ENCODE data around the gene TBC1D19. TPM values are rescaled to one million over a fixed set of nuclear protein-coding genes. Genes with fewer than 3 reads are reported as not detected.
A peak's percentile ranks its signal among the peaks of the same experiment; 100 is the strongest.
"Not testable (repeated sequence)": the region's sequence is repeated elsewhere in the genome, so short reads cannot be mapped to it uniquely, and the experiment has no call there.

The TBC1D19 gene
- total RNA-seq, 1 donor from 2014 or later = 5.2 TPM

- H3K36me3 Mint-ChIP-seq (ENCODE audit: low read depth) = no peaks in the 10 kb centered on the region
- no peak for TF ChIP-seq CTCF (IDR thresholded peaks at IDR 0.05)
- no peak overlapping the region for H3K4me3 Mint-ChIP-seq
- H3K27ac Mint-ChIP-seq = no peak overlapping the region
- no peak for ATAC-seq (ENCODE audit: low read depth)
- no peaks in the 10 kb centered on the region for H3K9me3 Mint-ChIP-seq
- no peak for DNase-seq
- no peaks in the 10 kb centered on the region for H3K4me1 Mint-ChIP-seq
- H3K27me3 Mint-ChIP-seq = peaks cover 6% of the 10 kb centered on the region
- ChIA-PET CTCF (interaction anchor here (0.5 kb wide), 1 partner anchor 435 kb away, joined by 3 read pairs; no protein-coding TSS in a partner anchor), POLR2A (no interaction called here)
- intact Hi-C loops (cut with micrococcal nuclease) = no loop called here
These were observed 9.3 kb upstream of the TBC1D19 start for GRCh38 chr4:26574563-26574962.

GRCh38 chr4:26576231-26576739 lies 7.6 kb upstream of the TBC1D19 start:
- ATAC-seq (ENCODE audit: low read depth) = no peak
- Mint-ChIP-seq H3K9me3 (no peaks in the 10 kb centered on the region), H3K4me1 (no peaks in the 10 kb centered on the region), H3K27me3 (peaks cover 4% of the 10 kb centered on the region), H3K27ac (no peak overlapping the region), H3K4me3 (no peak overlapping the region), H3K36me3 (ENCODE audit: low read depth) (no peaks in the 10 kb centered on the region)
- intact Hi-C loops (cut with micrococcal nuclease) = no loop called here
- DNase-seq = no peak
- ChIA-PET CTCF (no interaction called here), POLR2A (no interaction called here)
- TF ChIP-seq CTCF (IDR thresholded peaks at IDR 0.05) = no peak

DNA sequence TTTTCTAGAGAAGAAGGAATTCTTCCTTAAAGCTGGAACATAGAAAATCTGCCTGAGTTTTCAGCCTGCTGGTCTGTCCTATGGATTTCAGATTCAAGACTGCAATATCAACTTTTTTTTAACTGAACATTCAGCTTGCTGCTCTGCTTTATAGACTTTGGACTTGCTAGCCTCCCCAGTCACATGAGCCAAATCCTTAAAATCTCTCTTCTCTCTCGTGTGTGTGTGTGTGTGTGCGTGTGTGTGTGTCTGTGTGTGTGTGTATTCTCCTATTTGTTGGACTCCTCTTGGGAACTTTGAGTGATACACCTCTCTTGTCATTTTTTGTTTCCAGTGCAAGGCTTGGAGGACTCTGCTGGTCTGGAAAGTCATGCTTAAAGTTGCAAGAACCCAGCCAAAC lies 6.8 kb upstream of the TBC1D19 start:
- Mint-ChIP-seq H3K4me1 (no peaks in the 10 kb centered on the region), H3K36me3 (ENCODE audit: low read depth) (no peaks in the 10 kb centered on the region), H3K27me3 (peaks cover 4% of the 10 kb centered on the region), H3K4me3 (no peak overlapping the region), H3K27ac (no peak overlapping the region), H3K9me3 (no peaks in the 10 kb centered on the region)
- POLR2A ChIA-PET = no interaction called here
- TF ChIP-seq CTCF (IDR thresholded peaks at IDR 0.05) = no peak
- ATAC-seq (ENCODE audit: low read depth) (no peak), DNase-seq (no peak)
- CTCF ChIA-PET = no interaction called here
- intact Hi-C loops (cut with micrococcal nuclease) = no loop called here

DNA sequence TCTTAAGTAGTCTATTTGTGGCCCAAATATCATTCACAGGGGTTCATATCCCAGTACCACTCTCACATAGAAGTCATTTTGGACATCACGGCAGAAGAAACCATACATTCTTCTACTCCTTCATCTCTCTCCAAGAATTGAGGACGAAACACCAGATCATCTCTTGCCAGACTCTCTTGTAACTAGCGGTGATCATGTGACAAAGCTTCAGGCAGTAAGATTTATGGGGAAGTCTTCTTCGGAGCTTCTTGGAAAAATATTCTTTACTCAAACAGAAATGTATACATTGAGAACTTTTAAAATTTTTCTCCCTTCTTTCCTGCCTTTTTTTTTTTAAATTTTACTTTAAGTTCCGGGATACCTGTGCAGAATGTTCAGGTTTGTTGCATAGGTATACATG lies 4.7 kb upstream of the TBC1D19 start:
- H3K36me3 Mint-ChIP-seq (ENCODE audit: low read depth) = peaks cover 5% of the 10 kb centered on the region
- ChIA-PET CTCF (no interaction called here), POLR2A (no interaction called here)
- H3K9me3 Mint-ChIP-seq = no peaks in the 10 kb centered on the region
- no peak overlapping the region for H3K27ac Mint-ChIP-seq
- DNase-seq (no peak), ATAC-seq (ENCODE audit: low read depth) (no peak)
- H3K4me3 Mint-ChIP-seq = no peak overlapping the region
- peaks cover 4% of the 10 kb centered on the region for H3K27me3 Mint-ChIP-seq
- H3K4me1 Mint-ChIP-seq = peaks cover 15% of the 10 kb centered on the region
- intact Hi-C loops (cut with micrococcal nuclease) = no loop called here
- TF ChIP-seq CTCF (IDR thresholded peaks at IDR 0.05) = no peak

- ATAC-seq (ENCODE audit: low read depth); H3K9me3 Mint-ChIP-seq; DNase-seq; POLR2A ChIA-PET; H3K36me3 Mint-ChIP-seq (ENCODE audit: low read depth); H3K27me3 Mint-ChIP-seq; H3K27ac Mint-ChIP-seq; CTCF ChIA-PET; H3K4me3 Mint-ChIP-seq: not testable (repeated sequence)
- intact Hi-C loops (cut with micrococcal nuclease) = loop anchor here (5.0 kb wide), 7 partner anchors 124 to 1999 kb away; partner anchors contain the start of genes DHX15, PI4K2B, SEPSECS and SMIM20
- H3K4me1 Mint-ChIP-seq = peaks cover 24% of the 10 kb centered on the region
These were observed 2.5 kb upstream of the TBC1D19 start for GRCh38 chr4:26581341-26581740.

DNA sequence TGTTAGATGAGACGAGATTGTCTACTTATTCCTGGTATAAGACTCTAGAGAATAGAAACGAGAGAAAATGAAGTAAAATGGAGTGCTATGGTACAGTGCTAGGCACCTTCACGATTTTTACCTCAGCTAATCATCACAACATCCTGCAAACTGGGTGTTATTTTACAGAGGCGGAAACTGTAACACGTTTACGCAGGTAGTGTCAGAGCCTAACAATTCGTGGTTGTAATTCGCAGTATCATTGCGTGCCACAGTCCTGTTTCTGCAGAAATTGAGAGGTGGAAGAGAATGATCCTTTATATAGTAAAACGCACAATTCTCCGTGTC lies 383 bp upstream of the TBC1D19 start:
- CTCF ChIA-PET = interaction anchor here (2.7 kb wide), 1 partner anchor 274 kb away, joined by 9 read pairs; no protein-coding TSS in a partner anchor
- peaks cover 2% of the 10 kb centered on the region for H3K27me3 Mint-ChIP-seq

More for the DNA sequence above, 383 bp upstream of the TBC1D19 start:
- ATAC-seq (ENCODE audit: low read depth) = peak; percentile 73
- peak overlapping the region; percentile 96 for H3K4me3 Mint-ChIP-seq
- H3K9me3 Mint-ChIP-seq = no peaks in the 10 kb centered on the region
- DNase-seq = no peak
- POLR2A ChIA-PET = interaction anchor here (0.5 to 3.0 kb wide), 12 partner anchors 244 to 669 kb away, joined by 3 to 38 read pairs (median 4); partner anchors contain the start of genes RBPJ and STIM2
- H3K4me1 Mint-ChIP-seq = peaks cover 24% of the 10 kb centered on the region
- intact Hi-C loops (cut with micrococcal nuclease) = loop anchor here (2.0 to 5.0 kb wide), 10 partner anchors 126 to 2001 kb away; partner anchors contain the start of genes DHX15, PI4K2B, SEPSECS and SMIM20
- peaks cover 7% of the 10 kb centered on the region for H3K36me3 Mint-ChIP-seq (ENCODE audit: low read depth)
- H3K27ac Mint-ChIP-seq = peak overlapping the region; percentile 93
- TF ChIP-seq CTCF (IDR thresholded peaks at IDR 0.05) = no peak

All from activated B cell treated with CpG ODN at 0.5 μM for 24 hours (primary cell).